Forelimb muscle (tissue), 1 donor: Measurements from ENCODE around the gene KIAA0319L. TPM values are rescaled to one million over a fixed set of nuclear protein-coding genes. Genes with fewer than 3 reads are reported as not detected.
"Not testable (repeated sequence)": the region's sequence is repeated elsewhere in the genome, so short reads cannot be mapped to it uniquely, and the experiment has no call there.

Experiments used
- DNase-seq: peaks from one replicate; pipeline ENCODE4 v3.0.0-alpha.2; 2013; ENCODE audit warnings: low read depth
- polyA plus RNA-seq: library from polyadenylated mRNA; unstranded; fragments of 120-200 nt; gene quantifications from one replicate; pipeline ENCODE4 v1.2.1, GENCODE V29; 2013; ENCODE audit not compliant: insufficient read length

KIAA0319L gene
- polyA plus RNA-seq, 1 donor, result 35.6 TPM

DNA sequence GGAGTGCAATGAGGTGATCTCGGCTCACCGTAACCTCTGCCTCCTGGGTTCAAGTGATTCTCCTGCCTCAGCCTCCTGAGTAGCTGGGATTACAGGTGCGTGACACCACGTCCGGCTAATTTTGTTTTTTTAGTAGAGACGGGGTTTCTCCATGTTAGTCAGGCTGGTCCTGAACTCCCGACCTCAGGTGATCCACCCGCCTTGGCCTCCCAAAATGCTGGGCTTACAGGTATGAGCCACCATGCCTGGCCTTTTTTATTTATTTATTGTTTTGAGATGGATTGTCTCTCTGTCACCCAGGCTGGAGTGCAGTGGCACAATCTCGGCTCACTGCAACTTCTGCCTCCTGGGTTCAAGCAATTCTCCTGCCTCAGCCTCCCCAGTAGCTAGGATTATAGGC, 24.4 kb upstream of the KIAA0319L start:
- not testable (repeated sequence) for DNase-seq

DNA sequence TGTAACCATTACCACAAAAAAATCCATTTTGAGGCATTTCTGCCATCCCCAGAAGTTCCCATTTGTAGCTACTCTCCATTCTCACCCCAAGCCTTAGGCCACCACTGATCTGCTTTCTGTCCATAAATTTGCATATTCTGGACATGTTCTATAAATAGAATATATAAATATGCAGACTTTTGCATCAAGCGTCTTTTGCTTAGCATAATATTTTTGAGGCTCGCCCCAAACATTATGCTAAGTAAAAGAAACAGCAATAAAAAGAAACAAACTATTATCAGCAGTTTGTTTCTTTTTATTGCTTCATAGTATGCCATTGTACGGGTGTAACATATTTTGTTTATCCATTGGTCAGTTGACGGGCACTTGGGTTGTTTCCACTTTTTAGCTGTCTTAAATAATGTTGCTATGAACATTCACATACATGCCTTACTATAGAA, 23.8 kb upstream of the KIAA0319L start:
- DNase-seq, result no peak

DNA sequence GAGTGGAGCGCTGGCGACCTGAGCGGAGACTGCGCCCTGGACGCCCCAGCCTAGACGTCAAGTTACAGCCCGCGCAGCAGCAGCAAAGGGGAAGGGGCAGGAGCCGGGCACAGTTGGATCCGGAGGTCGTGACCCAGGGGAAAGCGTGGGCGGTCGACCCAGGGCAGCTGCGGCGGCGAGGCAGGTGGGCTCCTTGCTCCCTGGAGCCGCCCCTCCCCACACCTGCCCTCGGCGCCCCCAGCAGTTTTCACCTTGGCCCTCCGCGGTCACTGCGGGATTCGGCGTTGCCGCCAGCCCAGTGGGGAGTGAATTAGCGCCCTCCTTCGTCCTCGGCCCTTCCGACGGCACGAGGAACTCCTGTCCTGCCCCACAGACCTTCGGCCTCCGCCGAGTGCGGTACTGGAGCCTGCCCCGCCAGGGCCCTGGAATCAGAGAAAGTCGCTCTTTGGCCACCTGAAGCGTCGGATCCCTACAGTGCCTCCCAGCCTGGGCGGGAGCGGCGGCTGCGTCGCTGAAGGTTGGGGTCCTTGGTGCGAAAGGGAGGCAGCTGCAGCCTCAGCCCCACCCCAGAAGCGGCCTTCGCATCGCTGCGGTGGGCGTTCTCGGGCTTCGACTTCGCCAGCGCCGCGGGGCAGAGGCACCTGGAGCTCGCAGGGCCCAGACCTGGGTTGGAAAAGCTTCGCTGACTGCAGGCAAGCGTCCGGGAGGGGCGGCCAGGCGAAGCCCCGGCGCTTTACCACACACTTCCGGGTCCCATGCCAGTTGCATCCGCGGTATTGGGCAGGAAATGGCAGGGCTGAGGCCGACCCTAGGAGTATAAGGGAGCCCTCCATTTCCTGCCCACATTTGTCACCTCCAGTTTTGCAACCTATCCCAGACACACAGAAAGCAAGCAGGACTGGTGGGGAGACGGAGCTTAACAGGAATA, 20.1 kb upstream of the KIAA0319L start:
- DNase-seq, result no peak

DNA sequence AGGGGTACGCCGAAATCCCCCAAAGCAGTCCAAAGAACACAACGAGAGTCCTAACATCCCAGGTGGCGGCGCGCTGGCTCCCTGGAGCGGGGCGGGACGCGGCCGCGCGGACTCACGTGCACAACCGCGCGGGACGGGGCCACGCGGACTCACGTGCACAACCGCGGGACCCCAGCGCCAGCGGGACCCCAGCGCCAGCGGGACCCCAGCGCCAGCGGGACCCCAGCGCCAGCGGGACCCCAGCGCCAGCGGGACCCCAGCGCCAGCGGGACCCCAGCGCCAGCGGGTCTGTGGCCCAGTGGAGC, 19.5 kb upstream of the KIAA0319L start:
- DNase-seq, result not testable (repeated sequence)

DNA sequence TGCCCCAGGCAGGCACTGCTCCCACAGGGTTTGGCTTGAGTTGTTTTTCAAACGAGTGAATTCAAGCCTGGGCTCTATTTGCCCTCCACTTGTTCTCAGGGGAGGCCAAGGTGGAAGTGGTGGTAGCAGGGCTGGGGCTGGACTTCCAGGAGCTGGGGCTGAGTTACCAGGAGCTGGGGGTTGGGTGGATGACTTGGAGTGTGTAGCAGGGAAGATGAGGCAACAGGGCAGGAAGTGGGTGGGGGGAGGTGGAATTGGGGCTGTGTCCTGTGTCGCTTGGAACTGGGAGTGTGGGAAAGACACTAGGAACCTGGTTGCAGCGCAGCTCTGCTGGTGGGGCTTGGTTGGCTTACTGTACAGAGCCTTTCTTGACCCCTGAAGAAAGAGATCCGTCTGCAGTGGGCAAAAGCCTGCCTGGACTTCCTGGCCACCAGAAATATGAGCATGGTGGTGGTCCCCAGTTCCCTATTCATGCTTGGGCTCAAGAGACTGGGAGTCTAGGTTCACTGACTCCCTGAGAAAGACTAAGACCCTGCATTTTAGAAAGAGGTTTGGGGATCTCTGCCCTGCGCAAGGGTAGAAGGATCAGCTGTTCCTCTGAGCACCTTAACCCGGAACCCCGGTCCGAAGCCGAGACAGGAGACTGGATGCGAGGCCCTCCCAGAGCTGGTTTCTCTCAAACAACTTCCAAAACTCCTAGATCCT, 19.0 kb upstream of the KIAA0319L start:
- no peak for DNase-seq

- no peak for DNase-seq
These were observed 18.3 kb upstream of the KIAA0319L start for GRCh38 chr1:35575416-35575958.

GRCh38 chr1:35574655-35575415, 17.6 kb upstream of the KIAA0319L start:
- no peak for DNase-seq

DNA sequence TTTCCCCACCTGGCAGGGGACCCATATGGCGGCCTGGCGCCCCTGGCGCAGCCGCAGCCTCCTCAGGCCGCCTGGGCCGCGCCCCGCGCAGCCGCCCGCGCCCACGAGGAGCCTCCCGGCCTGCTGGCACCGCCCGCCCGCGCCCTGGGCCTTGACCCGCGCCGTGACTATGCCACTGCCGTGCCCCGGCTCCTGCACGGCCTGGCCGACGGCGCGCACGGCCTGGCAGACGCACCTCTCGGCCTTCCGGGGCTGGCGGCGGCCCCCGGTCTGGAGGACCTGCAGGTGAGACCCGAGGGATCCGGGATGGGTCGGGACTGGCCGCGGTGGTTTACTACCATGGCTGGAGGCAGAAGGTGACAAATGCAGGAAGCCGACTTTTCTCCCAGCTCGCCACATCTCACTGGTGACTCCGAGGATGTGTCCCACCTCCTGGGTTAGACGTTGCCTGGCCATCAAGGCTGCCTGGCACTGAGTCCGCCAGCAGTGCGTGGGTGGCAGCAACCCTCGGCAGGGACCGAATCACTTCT, 17.0 kb upstream of the KIAA0319L start:
- DNase-seq, result no peak

DNA sequence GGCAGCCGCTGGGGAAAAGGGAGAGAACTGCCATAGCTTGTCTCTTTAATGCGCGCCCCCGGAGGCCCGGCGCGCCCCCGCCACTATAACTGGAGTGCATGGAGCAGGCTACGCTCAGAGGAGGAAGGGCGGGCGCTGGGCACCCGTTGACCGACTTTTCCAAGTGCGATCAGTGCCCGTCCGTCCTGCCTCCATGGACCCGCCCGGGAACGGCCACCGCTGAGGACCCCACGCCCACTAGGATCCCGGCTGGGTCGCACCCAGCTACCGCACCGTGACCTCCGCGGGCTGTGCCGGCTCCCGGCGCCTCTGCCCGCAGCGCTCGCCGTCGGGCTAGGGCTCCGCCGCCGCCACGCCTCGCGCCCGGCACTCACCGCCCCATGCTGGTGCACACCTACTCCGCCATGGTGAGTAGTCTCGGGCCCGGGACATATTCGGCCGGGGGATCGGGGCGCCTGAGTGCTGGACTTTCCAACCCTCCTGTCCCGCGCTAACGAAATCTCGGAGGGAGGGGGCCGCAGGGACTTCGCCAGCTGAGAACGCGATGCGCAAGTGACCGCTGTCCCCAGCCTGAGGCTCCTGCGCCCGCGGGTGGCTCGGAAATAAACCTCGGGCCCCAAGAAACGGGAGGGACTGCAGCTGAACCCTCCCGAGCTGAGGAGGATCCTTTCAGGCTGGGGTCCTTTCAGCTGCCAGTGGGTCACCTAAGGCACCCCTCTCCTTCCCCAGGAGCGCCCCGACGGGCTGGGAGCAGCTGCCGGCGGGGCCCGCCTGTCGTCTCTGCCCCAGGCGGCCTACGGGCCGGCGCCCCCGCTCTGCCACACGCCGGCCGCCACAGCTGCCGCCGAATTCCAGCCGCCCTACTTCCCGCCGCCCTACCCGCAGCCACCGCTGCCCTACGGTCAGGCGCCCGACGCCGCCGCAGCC, 16.3 kb upstream of the KIAA0319L start, which contains the start of gene TFAP2E:
TSS of gene TFAP2E (plus strand) at position 117 of the 927 bp plus-strand sequence. CDS start at position 381, 264 bp downstream.
- DNase-seq, result no peak

DNA sequence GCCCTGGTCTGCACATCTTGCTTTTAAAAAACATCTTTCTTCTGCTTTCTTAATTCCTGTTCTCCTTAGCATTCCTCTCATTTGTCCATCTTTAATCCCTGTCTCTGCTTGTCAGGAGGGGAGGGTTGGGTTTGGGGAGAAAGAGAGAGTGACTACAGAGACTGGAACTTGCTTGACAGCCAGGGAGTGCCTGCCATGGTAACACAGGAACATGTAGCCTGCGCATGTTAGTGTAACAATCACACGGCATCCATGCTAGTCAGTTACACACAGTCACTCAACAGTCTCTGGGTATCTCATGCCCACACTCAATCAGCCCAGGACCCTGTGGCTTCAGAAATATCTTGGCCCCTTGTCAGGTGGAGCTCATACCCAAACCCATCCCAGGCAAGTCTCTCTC, 15.1 kb upstream of the KIAA0319L start:
- DNase-seq, result no peak

DNA sequence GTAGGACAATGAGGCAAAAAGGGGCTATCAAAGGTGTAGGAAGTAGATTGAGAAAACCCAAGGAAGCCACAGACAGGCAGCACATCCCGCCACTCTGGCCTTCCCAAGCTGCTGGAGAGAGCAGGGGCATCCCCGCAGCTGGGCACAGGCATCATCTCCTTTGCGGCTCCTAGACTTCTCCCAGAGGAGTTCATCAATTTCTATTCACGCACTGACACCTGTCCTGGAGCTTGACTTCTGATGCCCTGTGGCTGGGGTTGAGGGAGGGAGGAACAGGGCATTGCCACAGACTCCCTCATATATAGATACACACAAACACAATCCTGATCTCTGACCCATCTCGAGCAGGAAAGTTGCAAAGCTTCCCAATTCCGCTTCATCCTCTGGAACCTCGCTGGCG, 14.1 kb upstream of the KIAA0319L start:
- DNase-seq, result no peak

DNA sequence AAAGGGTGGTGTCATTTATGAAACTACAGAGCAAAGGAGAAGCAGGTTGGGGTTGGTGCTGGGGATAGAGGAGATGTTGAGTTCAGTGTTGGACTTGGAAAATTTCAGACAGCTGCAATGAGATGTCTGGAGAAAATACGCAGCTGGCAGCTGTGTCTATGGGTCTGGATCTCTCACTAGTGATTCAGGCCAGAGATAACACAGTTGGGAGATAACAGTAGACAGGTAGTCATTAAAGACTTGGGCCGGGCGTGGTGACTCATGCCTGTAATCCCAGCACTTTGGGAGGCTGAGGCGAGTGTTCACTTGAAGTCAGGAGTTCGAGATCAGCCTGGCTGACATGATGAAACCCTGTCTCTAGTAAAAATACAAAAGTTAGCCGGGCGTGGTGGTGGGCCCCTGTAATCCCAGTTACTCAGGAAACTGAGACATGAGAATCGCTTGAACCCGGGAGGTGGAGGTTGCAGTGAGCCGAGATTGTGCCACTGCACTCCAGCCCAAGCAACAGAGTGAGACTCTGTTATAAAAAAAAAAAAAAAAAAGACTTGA, 13.5 kb upstream of the KIAA0319L start:
- no peak for DNase-seq

DNA sequence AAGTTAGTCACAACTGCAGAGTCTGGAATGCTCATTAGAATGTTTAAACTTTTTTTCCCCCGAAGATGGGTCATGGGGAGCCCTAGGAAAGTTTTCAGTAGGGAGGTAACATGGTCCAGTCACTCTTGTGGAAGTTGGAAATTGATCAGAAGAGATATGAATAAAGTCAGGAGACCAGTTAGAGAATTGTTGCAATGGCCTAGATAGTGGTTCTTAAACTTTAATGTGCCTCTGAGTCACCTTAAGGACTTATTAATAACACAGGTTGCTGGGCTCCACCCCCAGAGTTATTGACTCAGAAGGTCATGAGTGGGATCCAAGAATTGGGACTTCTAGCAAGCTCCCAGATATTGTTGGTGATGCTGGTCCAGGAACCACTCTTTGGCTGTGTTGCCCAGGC, 12.7 kb upstream of the KIAA0319L start:
- no peak for DNase-seq

- peak; percentile 47 for DNase-seq
These were observed 11.8 kb upstream of the KIAA0319L start for GRCh38 chr1:35568975-35569395.

GRCh38 chr1:35567947-35568558, 10.8 kb upstream of the KIAA0319L start:
- no peak for DNase-seq

GRCh38 chr1:35565742-35566133, 8.5 kb upstream of the KIAA0319L start:
- no peak for DNase-seq

DNA sequence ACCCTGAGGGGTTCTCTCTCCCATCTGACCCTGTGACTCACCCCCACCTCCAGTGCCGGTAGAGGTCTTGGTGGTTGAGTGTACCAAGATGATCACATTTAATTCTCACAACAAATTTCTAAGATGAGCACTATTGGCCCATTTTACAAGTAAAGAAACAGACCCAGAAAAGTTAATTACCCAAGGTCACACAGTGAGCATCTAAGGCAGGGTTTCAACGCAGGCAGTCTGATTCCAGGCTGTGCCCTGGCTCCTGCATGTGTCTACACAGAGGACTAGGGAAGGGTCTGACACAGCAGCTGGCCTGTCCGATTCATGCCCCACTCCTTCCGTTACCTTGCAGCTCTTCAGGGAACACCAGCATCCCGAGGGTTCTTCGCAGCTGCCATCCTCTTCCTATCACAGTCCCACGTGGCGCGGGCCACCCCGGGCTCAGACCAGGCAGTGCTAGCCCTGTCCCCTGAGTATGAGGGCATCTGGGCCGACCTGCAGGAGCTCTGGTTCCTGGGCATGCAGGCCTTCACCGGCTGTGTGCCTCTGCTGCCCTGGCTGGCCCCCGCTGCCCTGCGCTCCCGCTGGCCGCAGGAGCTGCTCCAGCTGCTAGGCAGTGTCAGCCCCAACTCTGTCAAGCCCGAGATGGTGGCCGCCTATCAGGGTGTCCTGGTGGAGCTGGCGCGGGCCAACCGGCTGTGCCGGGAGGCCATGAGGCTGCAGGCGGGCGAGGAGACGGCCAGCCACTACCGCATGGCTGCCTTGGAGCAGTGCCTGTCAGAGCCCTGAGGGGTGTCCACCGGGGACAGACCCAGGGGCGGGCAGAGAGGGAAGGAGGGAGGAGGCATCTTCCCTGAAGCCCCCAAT, 7.9 kb upstream of the KIAA0319L start:
- DNase-seq, result no peak

- DNase-seq, result no peak
These were observed 7.1 kb upstream of the KIAA0319L start for GRCh38 chr1:35564037-35564883.
